GM19023 (cell line): ENCODE measurements around the gene TCF4.
A peak's percentile ranks its signal among the peaks of the same experiment; 100 is the strongest.

Experiments used
- ATAC-seq: cut with Tn5 transposase; IDR thresholded peaks from one replicate; pipeline ENCODE4 v1.9.1; 2021; ENCODE audit warnings: mild to moderate bottlenecking, moderate library complexity; ENCODE audit not compliant: unreplicated experiment

TCF4 gene

DNA sequence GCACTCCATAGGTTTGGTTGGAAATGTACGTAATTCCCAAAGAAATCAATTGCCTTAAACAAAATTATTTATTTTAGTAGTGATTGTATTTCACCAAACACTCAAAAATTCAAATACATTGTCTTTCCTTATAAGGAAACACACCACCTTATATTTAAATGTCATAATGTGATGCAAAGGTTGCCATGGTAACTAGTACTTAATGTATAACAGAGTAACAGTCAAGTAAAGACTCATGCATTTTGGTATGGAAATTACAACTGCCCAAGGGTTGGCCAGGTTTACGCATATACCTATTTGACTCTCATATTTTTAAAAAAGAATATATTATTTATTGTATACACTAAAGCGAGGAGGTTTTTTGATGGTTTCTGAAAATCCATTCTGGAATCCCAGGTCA lies 231.2 kb downstream of the TCF4 start:
- no peak for ATAC-seq

GRCh38 chr18:55355223-55355622 lies 232.8 kb downstream of the TCF4 start:
- ATAC-seq, result no peak

- ATAC-seq, result no peak
These were observed 233.2 kb downstream of the TCF4 start for GRCh38 chr18:55354795-55355194.

DNA sequence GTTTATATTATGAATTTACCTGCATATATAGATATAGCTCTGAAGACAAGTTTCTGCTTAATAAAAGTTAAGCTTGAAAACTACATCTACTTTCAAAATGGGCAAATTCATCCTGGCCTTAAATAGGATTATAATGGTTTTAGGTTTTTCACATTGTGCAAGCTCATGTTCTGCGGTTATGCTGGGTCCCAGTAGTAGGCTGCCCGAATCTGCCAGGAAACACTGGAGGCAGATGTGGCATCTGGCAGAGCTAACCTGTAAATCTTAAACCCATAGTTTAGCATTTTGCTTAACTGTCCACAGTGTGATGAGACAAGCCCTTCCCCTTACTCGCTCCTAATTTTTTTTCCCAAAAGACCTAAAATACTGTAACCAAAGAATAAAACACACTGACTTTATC lies 234.2 kb downstream of the TCF4 start:
- ATAC-seq, result no peak

GRCh38 chr18:55353391-55353790 lies 234.6 kb downstream of the TCF4 start:
- ATAC-seq, result no peak

- no peak for ATAC-seq
These were observed 235.8 kb downstream of the TCF4 start for GRCh38 chr18:55351980-55352714.

DNA sequence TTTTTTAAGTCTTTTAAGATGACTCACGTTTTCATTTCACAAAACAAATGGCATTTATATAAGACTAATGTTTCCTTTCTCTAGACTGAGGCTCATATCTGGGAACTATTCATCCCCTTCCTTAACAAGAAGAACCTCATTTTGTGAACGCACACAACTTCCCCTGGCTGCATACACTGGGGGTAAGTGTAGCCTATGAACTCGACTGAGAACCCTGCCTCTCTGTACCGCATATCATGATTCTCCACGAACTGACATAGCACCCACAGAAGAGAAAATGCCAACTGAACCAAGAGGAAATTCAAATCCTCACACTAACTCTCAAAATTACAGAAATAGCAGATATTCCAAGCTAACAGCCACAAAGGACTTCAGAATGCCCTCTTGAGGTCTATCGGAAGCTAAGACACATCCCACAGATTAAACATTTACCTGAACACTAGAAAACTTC lies 236.7 kb downstream of the TCF4 start:
- no peak for ATAC-seq

- no peak for ATAC-seq
These were observed 238.3 kb downstream of the TCF4 start for GRCh38 chr18:55349685-55350084.

DNA sequence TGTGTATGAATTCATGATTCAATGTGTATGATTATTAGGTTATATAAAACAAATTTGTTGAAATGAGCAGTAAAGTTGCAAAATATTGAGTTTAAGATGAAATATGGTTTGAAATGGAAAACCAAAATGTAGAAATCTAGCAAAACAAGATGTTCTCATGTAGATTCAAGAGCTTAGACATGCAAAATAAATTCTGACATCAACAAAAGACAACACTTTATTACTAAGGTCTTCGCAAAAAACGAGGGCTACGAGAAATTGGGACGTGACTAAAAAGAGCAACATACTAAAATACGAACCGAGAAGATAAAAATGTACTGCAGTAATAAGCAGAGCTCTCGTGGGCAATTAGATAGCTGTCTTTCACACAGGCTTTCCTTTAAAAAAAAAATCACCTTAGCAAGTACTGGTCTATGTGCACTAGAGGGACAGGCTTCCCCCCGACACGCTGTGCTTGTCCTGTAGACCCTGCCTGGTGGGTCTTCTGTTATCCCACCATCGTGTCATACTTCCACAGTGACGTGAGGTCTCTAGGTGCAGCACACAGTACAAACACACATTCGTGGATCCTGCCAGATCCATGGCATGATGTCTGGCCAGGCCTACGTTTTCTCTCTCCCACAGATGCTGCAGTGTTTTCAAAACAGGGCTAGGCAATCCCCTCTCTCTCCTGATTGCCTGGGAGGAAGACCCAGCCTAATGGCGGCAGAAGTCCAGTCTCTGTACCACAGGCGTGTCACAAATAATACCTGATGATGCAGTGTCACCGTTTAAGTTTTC lies 240.8 kb downstream of the TCF4 start:
- ATAC-seq, result no peak

- ATAC-seq, result no peak
These were observed 241.6 kb downstream of the TCF4 start for GRCh38 chr18:55346387-55346786.

GRCh38 chr18:55345103-55345950 lies 242.7 kb downstream of the TCF4 start:
- no peak for ATAC-seq

DNA sequence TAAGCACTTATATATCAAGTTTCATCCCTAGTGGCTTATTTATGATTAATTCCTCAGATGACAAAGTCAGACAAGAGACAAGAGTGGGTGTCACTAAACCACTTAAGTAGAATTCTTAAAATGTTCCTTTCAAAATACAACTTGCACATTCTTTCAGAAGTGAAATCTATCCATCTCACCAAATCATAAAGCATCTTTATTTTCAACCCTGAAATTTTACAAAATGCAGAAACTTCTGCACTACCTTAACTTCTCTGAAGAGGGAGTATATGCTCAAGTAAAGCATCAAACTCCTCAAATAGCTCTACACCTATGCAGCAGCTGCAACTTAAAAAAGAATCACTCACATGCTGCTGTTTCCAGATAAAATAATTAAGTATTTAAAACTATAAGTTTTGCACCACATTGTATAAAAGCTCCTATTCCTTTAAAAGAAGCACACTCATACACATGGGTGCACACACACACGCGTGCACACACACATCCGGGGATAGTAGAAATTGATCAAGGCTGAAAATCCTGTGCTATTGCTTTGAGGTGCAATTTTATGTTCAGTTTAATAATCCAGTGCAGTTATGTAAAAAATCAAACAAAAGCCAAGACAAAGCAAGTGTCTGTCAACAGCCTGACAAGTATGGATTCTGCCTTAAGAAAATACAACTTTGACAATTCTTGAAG lies 244.5 kb downstream of the TCF4 start:
- peak; percentile 54 for ATAC-seq

GRCh38 chr18:55340998-55341397 lies 247.0 kb downstream of the TCF4 start:
- no peak for ATAC-seq

- no peak for ATAC-seq
These were observed 248.0 kb downstream of the TCF4 start for GRCh38 chr18:55339990-55340389.

DNA sequence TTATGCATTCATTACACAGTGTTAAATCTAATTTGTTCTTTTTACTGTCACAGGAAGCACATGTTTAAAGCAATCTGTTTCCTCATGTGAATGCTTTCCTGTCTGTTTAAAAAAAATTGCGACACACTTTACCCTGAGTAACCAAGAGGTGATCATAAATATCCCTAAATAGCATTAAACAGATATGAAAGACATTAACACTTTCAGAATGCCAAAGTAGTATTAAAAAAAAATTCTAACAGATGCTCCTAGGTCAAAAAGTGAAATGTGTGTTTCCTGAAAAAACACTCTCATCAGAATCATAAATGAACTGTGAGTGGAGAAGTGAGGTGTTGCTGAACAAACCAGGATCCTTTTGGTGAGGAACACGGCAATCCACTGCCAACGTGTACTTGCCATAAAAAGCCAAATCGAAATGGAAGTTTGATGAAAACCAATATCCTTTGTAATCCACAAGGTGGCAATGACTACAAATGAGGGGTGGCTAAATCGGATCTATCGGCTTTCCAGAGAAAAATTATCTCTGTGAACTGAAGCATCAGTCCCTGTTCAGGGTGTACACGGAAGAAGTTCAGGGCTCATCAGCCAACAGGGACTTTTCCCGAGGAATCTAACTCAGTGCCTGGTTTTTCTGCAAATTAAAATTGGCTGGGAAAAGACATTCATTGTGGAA lies 248.9 kb downstream of the TCF4 start:
- ATAC-seq, result no peak

- ATAC-seq, result no peak
These were observed 250.0 kb downstream of the TCF4 start for GRCh38 chr18:55337908-55338521.

GRCh38 chr18:55337138-55337537 lies 250.9 kb downstream of the TCF4 start:
- no peak for ATAC-seq

- no peak for ATAC-seq
These were observed 251.4 kb downstream of the TCF4 start for GRCh38 chr18:55336438-55337100.

- ATAC-seq, result no peak
These were observed 253.1 kb downstream of the TCF4 start for GRCh38 chr18:55334875-55335274.
